ENCODE measurements around the gene RNFT2. TPM values are rescaled to one million over a fixed set of nuclear protein-coding genes. Genes with fewer than 3 reads are reported as not detected.

The RNFT2 gene
- total RNA-seq, 2 experiments from 2014 or later, result 4.9 to 6.0 TPM

- peaks cover 9% of the 10 kb centered on the region for H3K27me3 Mint-ChIP-seq
- ChIA-PET CTCF (interaction anchor here (0.6 to 1.5 kb wide), 5 partner anchors 8 to 811 kb away, joined by 3 to 7 read pairs (median 4); no protein-coding TSS in a partner anchor), POLR2A (interaction anchor here (0.8 kb wide), 1 partner anchor 9 kb away, joined by 3 read pairs; no protein-coding TSS in a partner anchor)
- H3K36me3 ChIP-seq (ENCODE audit: insufficient read depth, low read length), result no peaks in the 10 kb centered on the region
- intact Hi-C loops (cut with DNase I, micrococcal nuclease), result loop anchor here (1.0 to 5.0 kb wide), 5 partner anchors 567 to 711 kb away; no protein-coding TSS in a partner anchor
- H3K9me3 Mint-ChIP-seq, result no peaks in the 10 kb centered on the region
- H3K36me3 Mint-ChIP-seq (ENCODE audit: low read depth), result peaks cover 9% of the 10 kb centered on the region
- peaks cover 14% of the 10 kb centered on the region for H3K4me1 ChIP-seq (ENCODE audit: insufficient read depth, low read length)
- ATAC-seq (ENCODE audit: poor library complexity), result no peak
- H3K27ac Mint-ChIP-seq, result no peak overlapping the region
- no peak for DNase-seq
- H3K27me3 ChIP-seq (ENCODE audit: control insufficient read depth in 1 of 2, insufficient read depth in 2 of 2, low read length in 2 of 2), result no peaks in the 10 kb centered on the region
- no peak overlapping the region for H3K27ac ChIP-seq (ENCODE audit: low read depth in 1 of 2, low read length in 2 of 2)
- H3K9me3 ChIP-seq (ENCODE audit: control insufficient read depth in 1 of 2, insufficient read depth in 1 of 2, low read length in 2 of 2), result no peaks in the 10 kb centered on the region
- TF ChIP-seq, protein P1, sequence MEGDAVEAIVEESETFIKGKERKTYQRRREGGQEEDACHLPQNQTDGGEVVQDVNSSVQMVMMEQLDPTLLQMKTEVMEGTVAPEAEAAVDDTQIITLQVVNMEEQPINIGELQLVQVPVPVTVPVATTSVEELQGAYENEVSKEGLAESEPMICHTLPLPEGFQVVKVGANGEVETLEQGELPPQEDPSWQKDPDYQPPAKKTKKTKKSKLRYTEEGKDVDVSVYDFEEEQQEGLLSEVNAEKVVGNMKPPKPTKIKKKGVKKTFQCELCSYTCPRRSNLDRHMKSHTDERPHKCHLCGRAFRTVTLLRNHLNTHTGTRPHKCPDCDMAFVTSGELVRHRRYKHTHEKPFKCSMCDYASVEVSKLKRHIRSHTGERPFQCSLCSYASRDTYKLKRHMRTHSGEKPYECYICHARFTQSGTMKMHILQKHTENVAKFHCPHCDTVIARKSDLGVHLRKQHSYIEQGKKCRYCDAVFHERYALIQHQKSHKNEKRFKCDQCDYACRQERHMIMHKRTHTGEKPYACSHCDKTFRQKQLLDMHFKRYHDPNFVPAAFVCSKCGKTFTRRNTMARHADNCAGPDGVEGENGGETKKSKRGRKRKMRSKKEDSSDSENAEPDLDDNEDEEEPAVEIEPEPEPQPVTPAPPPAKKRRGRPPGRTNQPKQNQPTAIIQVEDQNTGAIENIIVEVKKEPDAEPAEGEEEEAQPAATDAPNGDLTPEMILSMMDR (IDR thresholded peaks at IDR 0.05), result no peak
- H3K4me3 ChIP-seq (ENCODE audit: low read length), result no peak overlapping the region
- no peak overlapping the region for H3K4me3 Mint-ChIP-seq
- H3K4me1 Mint-ChIP-seq (ENCODE audit: low read depth), result peaks cover 14% of the 10 kb centered on the region
Measured at GRCh38 chr12:116709768-116710167, 28.3 kb upstream of the RNFT2 start.

GRCh38 chr12:116710370-116711150 lies 27.6 kb upstream of the RNFT2 start:
- H3K4me1 Mint-ChIP-seq (ENCODE audit: low read depth), result peaks cover 14% of the 10 kb centered on the region
- H3K27ac ChIP-seq (ENCODE audit: low read depth in 1 of 2, low read length in 2 of 2), result no peak overlapping the region
- H3K9me3 Mint-ChIP-seq, result no peaks in the 10 kb centered on the region
- TF ChIP-seq, protein P1 (IDR thresholded peaks at IDR 0.05), result no peak
- no peaks in the 10 kb centered on the region for H3K27me3 ChIP-seq (ENCODE audit: control insufficient read depth in 1 of 2, insufficient read depth in 2 of 2, low read length in 2 of 2)
- H3K4me1 ChIP-seq (ENCODE audit: insufficient read depth, low read length), result peaks cover 14% of the 10 kb centered on the region
- ATAC-seq (ENCODE audit: poor library complexity), result no peak
- H3K27me3 Mint-ChIP-seq, result peaks cover 9% of the 10 kb centered on the region
- H3K36me3 ChIP-seq (ENCODE audit: insufficient read depth, low read length), result no peaks in the 10 kb centered on the region
- no peak overlapping the region for H3K4me3 ChIP-seq (ENCODE audit: low read length)
- H3K36me3 Mint-ChIP-seq (ENCODE audit: low read depth), result peaks cover 17% of the 10 kb centered on the region
- no peak overlapping the region for H3K27ac Mint-ChIP-seq
- POLR2A ChIA-PET, result no interaction called here
- intact Hi-C loops (cut with DNase I, micrococcal nuclease), result no loop called here
- CTCF ChIA-PET, result interaction anchor here (0.6 kb wide), 1 partner anchor 812 kb away, joined by 4 read pairs; no protein-coding TSS in a partner anchor
- H3K9me3 ChIP-seq (ENCODE audit: control insufficient read depth in 1 of 2, insufficient read depth in 1 of 2, low read length in 2 of 2), result no peaks in the 10 kb centered on the region
- no peak for DNase-seq
- no peak overlapping the region for H3K4me3 Mint-ChIP-seq

DNA sequence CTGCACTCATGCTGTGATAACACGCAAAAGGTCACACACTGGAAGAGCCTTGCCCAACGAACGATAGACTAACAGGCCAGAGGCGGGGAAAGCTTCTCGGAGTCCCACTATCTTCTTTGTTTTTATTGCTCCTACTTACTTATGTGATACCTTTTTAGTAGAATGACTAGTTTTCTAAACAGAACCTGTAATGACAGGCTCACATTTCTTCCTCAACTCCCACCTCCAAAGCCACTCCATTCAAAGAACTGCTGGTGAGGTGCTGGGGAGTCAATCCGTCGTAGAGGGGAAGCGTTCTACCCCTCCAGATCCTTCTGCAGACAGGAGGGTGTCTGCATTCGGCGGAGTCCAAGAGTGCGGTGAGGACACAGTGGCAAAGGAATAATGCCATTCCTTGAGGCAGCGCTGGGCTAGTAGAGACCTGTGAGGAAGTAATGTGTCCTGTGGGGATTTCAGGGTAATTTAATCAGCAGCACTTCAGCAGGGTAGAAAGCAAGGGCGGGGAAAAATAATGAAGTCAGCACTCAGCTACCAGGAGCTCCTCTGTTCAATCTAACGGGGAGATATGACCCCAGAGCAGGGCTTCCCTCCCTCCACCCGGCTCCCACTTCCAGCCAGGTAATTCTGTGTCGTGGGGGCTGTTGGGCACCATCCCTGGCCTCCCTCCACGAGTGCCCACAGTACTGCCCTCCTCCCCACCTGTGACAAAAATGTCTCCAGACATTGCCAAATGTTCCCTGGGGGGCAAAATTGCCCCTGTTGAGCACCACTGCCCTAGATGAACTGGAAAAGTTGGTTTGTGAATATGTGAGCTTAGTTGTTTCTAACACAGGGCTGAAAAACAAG lies 25.4 kb upstream of the RNFT2 start:
- Histone ChIP-seq H3K27ac (ENCODE audit: low read depth in 1 of 2, low read length in 2 of 2) (no peak overlapping the region), H3K36me3 (ENCODE audit: insufficient read depth, low read length) (peaks cover 15% of the 10 kb centered on the region), H3K4me1 (ENCODE audit: insufficient read depth, low read length) (peaks cover 14% of the 10 kb centered on the region), H3K27me3 (ENCODE audit: control insufficient read depth in 1 of 2, insufficient read depth in 2 of 2, low read length in 2 of 2) (no peaks in the 10 kb centered on the region), H3K9me3 (ENCODE audit: control insufficient read depth in 1 of 2, insufficient read depth in 1 of 2, low read length in 2 of 2) (no peaks in the 10 kb centered on the region), H3K4me3 (ENCODE audit: low read length) (no peak overlapping the region)
- H3K9me3 Mint-ChIP-seq, result no peaks in the 10 kb centered on the region
- ATAC-seq (ENCODE audit: poor library complexity), result no peak
- H3K36me3 Mint-ChIP-seq (ENCODE audit: low read depth), result peaks cover 38% of the 10 kb centered on the region
- H3K27ac Mint-ChIP-seq, result no peak overlapping the region
- H3K4me1 Mint-ChIP-seq (ENCODE audit: low read depth), result peaks cover 14% of the 10 kb centered on the region
- intact Hi-C loops (cut with DNase I, micrococcal nuclease), result no loop called here
- TF ChIP-seq, protein P1 (IDR thresholded peaks at IDR 0.05), result no peak
- peaks cover 4% of the 10 kb centered on the region for H3K27me3 Mint-ChIP-seq
- no peak for DNase-seq
- CTCF ChIA-PET, result no interaction called here
- no peak overlapping the region for H3K4me3 Mint-ChIP-seq
- POLR2A ChIA-PET, result no interaction called here

All from CD4-positive, alpha-beta T cell (primary cell).